ENCODE measurements around the gene CEP76. TPM values are rescaled to one million over a fixed set of nuclear protein-coding genes. Genes with fewer than 3 reads are reported as not detected.
A peak's percentile ranks its signal among the peaks of the same experiment; 100 is the strongest.

The CEP76 gene, protein sequence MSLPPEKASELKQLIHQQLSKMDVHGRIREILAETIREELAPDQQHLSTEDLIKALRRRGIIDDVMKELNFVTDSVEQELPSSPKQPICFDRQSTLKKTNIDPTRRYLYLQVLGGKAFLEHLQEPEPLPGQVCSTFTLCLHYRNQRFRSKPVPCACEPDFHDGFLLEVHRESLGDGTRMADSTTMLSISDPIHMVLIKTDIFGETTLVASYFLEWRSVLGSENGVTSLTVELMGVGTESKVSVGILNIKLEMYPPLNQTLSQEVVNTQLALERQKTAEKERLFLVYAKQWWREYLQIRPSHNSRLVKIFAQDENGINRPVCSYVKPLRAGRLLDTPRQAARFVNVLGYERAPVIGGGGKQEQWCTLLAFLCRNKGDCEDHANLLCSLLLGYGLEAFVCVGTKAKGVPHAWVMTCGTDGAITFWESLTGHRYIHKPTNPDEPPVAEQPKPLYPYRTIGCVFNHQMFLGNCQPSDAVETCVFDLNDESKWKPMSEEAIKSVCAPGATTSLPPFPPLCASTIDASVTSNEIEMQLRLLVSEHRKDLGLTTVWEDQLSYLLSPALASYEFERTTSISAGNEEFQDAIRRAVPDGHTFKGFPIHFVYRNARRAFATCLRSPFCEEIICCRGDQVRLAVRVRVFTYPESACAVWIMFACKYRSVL
- total RNA-seq: 5.8 and 9.7 TPM in 2 replicates
- 3.3 TPM for polyA plus RNA-seq (2012)

DNA sequence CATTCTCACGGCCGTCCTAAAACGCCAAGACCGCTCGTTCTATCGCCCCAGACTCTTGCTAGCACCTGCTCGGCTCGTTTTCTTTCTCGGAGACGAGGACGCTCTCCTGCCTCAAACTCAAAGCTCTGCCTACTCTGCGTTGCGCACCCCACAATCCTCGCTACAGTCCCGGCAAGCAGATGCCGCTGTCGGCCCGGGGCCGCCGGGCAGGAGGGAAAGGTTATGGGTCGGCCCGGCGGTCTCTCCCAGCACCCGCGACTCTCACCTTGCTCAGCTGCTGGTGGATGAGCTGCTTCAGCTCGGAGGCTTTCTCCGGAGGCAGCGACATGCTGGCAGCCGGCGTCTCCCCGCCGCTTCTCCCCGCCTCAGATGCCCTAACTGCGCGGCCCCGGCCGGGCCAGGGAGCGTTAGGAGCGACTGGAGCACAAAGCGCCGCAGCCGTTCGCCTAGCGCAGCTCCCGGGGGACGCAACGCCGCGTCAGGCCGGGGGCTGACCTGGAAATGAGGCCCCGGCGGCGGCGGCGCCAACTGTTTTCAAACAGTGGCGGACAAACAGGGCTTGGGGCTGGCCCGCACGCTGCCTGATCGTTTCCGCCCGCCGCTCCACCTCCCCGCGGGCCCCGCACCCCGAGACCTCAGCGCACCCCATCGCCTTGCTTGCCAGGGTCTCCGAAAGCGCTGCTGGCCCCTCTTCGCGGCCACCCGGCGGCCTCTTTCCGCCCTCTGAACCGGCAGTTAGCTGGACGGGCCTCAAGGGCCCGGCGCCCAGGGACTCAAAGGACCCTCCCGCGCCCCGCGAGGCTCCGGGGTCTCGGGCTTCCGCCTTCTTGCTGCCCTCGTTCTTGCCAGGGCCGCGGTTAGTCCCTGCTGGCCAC, at the start of gene CEP76, which contains the start of gene PSMG2:
Gene CEP76, minus strand, starts transcription at position 503 of the 875 bp plus-strand sequence. Its CDS starts 175 bp downstream, at position 328.
Gene PSMG2, plus strand, starts transcription at position 822 of the 875 bp plus-strand sequence. CDS start 66 bp downstream, outside the sequence.
- DNase-seq (ENCODE audit: low read depth): peak; percentile 94

DNA sequence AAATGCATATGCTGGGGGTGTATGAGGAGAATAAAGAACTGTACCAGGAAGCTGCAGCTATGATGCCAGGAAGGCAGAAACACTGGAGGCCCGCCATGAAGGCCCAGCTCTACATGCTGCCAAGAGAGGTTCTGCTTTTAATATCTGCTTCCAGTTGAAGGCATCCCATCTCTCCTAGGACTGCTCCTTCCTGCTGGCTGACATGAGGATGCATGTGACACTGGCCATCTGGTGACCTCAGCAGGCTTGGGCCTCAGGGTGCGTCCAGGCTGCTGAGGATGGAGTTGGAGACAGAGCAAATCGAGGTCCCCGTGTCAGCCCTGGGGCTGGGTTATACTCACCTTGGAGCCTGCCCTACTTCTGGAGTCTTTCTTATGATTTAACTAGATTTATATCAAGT, 49.4 kb upstream of the CEP76 start:
- DNase-seq (ENCODE audit: low read depth): peak; percentile 15

DNA sequence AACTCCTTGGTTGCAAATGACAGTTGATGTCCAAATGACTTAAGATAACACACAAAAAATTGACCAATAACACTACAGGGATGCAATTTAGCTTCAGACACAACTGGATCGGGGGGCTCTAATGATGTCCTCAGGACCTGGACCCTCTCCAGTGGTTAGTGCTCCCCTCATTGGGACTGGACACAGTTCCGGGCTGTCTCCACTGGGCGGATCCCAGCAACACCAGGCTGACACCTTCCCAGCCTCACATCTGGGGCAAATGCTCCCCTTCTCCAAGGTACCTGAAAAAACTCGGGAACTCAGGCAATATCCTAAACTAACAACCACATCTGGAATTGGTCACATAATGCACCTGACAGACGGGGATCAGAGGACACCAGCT, 49.0 kb upstream of the CEP76 start:
- DNase-seq (ENCODE audit: low read depth): no peak

DNA sequence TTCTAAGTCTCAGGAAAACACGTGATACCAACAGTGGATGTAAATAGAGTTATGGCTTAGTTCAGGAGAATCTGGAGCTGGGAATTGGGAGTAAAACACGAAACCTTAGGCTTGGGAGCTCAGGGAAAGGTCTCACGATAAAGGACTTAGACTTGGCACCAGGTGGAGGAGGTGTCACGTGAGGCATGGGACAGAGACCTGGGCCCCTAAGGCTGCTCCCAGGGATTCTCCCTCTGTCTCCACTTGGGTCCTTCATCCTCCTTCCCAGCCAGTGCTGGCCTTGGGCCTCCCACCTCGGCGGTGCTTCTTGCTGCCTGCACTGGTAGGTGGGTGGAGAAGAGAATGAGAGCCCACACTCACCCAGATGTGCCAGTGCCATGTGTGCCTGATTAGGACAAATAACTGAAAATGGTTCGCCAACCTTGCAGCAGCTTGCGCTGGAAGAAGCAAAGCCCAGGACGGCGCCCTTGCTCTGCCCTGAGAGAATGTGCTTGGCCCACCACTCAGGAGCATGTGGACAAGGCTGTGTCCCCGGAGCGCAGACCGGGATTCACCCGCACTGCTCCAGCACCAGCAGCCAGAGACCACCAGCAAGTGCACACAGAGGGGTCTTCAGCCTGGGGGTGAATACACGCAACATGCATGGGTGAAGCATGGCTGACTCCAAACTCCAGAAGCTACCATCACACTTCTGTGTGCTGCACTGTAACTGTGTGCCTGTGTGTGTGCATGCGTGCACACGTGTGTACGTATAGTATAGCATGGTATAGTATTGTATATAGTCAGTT, 48.4 kb upstream of the CEP76 start:
- DNase-seq (ENCODE audit: low read depth): no peak

DNA sequence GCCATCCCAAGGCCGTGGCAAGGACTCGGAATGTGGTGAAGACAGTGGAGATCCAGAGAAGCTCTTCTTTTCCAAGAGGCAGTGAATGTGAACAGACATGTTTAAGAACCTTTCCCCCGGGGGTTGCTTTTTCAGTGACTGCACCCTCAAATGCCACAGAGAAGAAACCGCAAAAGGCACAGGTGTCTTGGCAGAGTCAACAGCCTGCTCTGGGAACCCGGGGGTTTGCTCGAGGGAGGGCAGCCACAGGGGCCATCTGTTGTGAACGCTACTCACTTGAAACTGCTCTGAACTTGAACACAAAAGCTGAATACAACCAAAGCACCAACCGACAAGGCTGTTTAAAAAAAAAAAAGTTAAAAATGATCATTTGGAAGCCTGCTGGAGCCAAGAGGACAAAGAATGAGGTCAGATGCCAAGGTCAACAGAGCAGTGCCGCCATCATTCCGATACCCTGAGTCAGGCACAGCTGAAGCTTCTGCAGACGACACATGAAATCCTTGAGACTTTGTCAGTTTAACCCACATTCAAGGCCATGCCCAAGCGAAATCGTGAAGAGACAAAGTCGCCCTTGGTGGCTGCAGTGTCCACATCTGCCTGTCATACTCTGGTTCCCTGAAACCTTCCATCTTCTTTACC, 47.7 kb upstream of the CEP76 start:
- DNase-seq (ENCODE audit: low read depth): peak; percentile 98

DNA sequence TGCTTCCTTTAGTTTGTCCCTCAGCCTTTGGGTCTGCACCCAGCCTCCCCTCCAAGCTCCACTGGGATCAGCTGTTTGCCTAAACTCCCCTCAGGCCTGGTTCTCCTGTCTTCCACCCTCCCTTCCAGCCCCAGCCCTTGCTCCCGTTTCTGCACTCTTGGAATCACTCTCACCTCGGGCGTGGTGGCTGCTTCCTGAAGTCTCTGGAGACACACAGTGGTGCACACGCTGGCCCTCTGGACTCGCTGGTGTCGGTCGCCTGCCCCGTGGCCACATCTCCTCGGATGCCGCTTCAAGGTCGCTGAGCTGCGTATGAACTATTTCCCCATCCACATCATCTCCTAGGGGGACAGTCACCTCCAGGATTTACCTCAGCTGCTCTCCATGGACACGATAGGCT, 46.6 kb upstream of the CEP76 start:
- DNase-seq (ENCODE audit: low read depth): peak; percentile 40

DNA sequence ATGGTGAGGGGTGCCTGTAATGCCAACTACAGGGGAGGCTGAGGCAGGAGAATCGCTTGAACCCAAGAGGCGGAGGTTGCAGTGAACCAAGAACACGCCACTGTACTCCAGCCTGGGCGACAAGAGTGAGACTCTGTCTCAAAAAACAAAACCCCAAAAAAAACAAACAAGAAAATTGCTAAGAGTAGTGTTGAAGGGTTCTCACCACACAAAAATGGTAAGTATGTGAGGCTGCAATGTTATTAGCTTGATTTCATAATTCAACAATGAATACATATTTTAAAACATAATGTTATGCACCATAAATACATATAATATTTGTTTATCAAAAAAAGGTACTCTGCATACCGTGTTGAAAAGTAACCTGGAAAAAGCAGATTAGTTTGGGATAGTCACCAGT, 46.1 kb upstream of the CEP76 start:
- peak; percentile 19 for DNase-seq (ENCODE audit: low read depth)

DNA sequence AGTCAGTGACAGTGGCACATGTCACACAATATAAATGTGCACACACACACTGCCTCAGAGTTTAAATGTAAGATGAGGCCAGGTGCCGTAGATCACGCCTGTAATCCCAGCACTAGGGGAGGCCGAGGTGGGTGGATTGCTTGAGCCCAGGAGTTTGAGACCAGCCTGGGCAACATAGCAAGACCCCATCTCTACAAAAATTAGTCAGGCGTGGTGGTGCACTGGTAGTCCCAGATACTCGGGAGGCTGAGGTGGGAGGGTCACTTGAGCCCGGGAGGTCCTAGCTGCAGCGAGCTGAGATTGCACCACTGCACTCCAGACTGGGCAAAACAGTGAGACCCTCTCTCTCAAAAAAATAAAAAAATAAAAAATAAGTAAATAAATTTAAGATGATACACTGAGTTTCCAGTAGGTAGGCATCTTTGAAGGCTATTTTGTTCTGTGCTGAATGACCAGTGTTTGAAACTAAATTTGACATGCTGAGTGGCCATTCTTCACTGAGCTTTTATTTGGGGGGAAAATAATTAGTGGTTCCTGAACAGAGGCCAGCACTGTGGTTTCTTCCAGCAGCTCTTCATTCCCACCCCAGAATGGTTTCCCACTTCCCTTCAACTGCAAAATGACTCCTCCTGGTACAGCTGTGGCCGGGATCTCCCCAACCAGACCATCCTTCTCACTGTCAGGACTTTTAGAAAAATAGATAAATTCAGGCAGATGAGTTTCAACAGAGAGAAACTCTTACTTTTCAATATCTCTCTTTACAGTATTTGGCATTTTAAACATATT, 45.2 kb upstream of the CEP76 start:
- DNase-seq (ENCODE audit: low read depth): peak; percentile 89

DNA sequence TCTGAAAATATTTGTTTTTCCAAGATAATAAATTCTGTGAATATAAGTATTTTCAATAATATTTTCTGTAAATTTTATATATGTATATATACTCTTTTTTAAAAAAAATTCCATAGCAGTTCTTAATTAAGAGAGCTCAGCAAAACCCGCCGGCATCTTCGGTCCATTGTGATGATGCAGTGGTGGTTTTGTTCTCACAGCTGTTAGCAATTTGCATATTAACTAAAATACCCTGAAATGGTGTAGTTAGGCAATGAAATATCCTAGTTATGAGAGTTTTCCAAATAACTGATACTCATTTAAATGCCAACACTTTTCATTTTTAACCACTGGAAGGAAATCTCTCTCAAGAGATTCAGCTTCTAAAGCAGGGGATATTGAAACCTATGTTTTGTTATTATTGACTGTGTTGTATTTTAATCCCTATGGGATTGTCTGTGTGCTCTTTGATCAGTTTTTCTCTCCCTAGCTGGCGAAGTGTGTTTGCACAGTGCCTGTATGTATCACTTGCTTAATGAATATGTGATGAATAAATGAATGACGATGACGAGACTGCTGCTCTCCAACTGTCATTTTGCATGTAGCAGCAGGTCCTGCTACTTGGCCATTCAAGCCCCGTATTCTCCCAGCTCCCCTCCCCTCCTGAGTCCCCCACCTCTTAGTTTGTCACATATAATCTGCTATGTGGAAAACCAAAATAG, 42.7 kb upstream of the CEP76 start:
- DNase-seq (ENCODE audit: low read depth): no peak

DNA sequence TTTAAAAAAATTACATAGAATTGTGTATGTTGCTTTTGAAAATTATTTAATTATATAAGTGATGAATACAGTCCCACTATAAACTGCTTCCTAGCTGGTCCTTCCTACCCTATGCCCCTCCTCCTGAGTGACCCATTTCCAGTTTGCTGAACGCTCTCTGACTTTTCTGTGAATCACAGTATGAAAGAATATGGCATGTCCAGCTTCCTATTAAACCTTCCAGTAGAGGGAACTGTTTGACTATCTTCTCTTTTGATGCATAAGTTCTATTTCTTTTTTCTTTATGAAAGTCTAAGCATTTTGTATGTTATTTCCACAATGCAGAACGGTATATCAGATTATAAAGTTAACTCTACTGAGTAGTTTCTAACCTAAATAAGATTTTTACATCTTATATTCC, 41.6 kb upstream of the CEP76 start:
- DNase-seq (ENCODE audit: low read depth): peak; percentile 68

DNA sequence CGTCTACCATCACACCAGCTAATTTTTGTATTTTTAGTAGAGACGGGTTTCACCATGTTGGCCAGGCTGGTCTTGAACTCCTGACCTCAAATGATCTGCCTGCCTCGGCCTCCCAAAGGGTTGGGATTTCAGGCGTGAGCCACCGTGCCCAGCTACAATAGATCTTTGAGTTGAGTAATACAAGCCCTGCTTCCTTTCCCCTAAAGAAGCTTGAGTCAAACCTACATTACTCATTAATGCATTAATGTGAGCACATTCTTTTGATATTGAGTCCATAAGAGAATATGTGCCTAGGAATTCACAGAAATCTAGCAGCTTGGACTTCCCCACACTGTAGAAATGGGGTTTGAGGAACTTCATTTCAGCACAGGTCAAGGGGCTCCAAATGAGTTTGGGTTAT, 39.9 kb upstream of the CEP76 start:
- no peak for DNase-seq (ENCODE audit: low read depth)

DNA sequence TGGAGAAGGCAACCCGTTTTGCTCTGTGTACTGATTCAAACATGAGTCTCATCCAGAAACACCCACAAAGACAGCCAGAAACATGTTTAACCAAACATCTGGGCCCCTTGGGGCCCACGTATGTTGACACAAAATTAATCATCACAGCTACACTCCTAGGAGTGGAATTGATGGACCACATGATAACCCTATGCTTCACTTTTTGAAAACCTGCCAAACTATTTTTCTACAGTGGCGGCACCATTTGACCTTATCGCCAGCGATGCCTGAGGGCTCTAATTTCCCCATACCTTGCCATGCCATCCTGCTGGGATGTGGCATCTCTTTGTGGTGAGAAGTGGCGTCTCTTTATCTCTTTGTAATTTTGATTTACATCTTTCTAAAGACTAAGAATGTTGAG, 38.8 kb upstream of the CEP76 start:
- DNase-seq (ENCODE audit: low read depth): no peak

DNA sequence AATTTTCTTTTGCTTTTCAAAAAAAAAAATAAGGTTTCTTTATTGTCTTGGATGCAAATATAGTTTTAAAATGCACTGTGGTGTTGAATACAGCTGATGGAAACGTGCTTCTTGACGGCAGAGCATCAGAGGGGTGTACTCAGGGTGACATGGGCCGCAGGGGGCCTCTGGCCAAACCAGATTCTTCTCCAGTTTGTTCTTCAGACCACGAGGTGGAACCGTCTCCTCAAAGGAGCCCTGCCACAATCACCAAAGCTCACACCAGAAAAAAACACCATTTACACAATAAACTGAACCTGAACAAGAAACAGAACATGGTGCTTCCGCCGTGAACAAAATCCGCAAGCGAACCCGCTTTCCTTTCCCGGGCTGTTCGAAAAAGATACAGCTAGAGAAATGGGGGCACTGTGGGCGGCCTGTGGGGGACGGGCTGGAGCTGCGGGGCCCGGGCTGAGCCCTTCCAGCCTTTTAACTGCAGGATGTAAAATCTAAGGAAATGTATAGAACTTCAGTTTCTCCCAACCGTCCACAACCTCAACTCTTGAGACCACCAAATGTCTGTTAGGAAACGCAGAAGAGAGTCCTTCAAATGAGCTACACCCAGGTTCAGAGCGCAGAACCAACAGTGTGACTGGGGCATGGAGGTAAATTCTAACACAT, 34.9 kb upstream of the CEP76 start:
- no peak for DNase-seq (ENCODE audit: low read depth)

DNA sequence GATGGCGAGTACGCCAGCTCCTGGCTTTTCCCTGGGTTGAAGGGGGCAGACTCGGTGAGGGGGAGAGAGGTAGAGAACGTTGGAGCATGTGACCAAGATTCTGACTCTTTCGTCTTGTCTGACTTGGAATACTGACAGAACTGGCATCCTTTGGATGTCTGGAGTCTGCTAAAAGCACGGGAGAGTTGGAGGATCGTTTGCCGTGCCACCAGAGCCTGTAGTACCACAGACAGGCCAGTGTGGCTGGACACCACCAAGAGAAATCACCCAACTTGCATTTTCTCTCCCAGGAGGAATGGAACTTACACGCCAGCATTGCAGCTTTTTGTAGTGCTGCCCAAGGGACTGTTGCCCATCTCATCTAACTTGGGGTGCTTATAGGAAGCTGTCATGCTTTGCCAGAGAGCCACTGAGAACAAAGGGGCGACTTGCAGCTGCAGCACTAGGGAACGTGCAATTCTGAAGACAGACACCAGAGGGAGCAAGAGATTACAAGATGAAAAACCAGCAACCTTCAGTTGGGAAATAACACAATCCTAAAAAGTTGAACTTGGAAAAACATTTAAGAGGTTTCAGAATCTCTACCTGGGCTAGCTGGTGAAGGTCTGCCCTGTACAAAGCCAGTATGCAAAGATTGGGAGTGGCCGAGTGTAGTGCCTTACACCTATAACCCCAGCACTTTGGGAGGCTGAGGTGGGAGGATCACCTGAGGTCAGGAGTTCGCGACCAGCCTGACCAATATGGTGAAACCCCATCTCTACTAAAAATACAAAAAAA, 24.4 kb upstream of the CEP76 start:
- peak; percentile 78 for DNase-seq (ENCODE audit: low read depth)

DNA sequence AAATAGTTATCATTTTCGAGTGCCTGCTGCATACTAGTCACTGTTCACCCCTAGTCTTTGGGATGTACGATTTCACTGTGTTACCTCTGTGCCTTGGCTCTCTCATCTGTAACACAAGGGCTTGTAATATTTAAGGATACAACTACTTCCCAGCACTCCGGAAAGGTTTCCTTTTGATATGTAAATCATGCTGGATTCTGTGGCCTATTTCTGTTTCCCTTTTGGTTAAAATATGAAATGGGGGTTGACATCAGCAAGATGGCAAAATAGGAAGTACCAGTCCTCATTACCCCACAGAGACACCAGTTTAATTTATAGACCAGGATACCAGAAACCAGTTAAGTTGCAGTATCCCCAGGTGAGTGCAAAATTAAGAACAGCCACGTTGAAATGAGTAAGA, 23.8 kb upstream of the CEP76 start:
- no peak for DNase-seq (ENCODE audit: low read depth)

DNA sequence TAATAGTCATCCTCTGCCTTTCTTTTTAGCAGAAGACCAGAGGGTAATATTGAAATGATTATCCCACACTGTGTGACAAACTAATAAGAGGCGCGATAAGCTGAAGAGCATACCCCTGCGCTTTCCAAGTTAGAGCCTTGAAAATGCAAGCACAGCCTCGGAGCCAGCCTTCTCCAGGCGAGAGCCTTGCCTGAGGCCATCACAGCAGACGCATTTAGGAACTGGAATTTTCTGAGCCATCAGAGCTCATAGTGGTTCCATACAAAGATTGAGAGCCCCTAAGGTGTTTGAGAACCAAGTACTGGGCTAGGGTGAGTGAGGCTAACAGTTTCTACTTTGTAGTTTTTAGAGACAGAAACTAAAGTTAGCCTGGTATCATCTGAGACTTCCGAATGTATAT, 20.2 kb upstream of the CEP76 start:
- no peak for DNase-seq (ENCODE audit: low read depth)

DNA sequence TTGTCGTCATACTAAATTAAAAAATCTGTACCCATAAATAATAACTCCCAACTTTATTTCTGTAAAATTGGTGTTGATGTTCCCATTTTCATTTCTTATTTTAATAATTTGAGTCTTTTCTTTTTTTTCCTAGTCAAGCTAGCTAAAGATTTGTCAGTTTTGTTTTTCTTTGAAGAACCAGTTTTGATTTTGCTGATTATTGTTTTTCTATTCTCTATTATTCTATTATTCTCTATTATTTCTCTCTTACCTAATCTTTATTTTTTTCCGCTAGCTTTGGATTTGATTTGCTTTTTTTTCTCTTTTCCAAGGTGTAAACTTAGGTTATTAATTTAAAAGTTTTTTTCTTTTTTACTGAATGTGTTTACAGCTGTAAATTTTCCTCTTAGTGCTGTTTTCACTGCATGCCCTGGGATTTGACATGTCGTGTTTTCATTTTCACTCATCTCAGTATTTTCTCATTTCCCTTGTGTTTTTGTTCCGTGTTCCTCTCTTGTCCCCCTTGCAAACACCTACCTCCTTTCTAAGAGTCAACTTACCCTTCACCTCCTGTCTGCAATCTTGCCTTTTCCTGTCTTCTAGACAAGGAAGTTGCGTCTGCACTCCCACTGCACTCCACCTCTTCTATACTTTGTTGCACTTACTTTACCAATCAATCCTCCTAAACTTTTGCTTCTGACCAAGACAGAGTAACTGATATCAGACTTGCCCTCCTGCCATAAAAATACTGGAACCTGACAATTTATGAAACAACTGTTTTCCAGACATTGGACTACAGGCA, 19.2 kb upstream of the CEP76 start:
- no peak for DNase-seq (ENCODE audit: low read depth)
